ENCODE measurements around the gene ZNF91. TPM values are rescaled to one million over a fixed set of nuclear protein-coding genes. Genes with fewer than 3 reads are reported as not detected.
"Not testable (repeated sequence)": the region's sequence is repeated elsewhere in the genome, so short reads cannot be mapped to it uniquely, and the experiment has no call there.

Gene ZNF91
- total RNA-seq, 1 donor from 2014 or later: 28.5 TPM

- intact Hi-C loops (cut with DNase I): no loop called here
- Histone ChIP-seq H3K4me3 (no peak overlapping the region), H3K27ac (no peak overlapping the region), H3K27me3 (no peaks in the 10 kb centered on the region), H3K9me3 (no peaks in the 10 kb centered on the region), H3K36me3 (no peaks in the 10 kb centered on the region), H3K4me1 (no peaks in the 10 kb centered on the region)
- no peak for TF ChIP-seq CTCF (IDR thresholded peaks at IDR 0.05)
- DNase-seq (ENCODE audit: low spot score in 2 of 2): no peak
These were observed 85.3 kb downstream of the ZNF91 start for GRCh38 chr19:23309926-23310325.

DNA sequence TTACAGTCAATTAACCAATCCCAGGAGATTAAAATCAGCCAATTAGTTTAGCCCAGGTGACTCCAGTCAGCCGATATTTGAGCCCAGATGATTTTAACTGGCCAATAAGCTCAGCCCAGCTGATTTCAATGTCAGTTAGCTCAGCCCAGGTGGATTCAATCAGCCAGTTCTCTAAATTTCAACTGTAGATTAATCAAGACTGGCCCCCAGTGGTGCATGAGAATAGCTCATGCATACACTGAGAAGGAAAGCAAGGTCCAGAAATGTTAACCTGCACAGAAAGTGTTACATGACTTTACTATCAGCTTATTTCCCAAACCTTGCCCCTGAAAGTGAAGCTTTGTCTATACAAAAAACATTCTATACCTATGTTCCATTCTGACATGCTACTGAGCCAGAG lies 89.7 kb downstream of the ZNF91 start:
- Histone ChIP-seq H3K36me3 (no peaks in the 10 kb centered on the region), H3K27me3 (no peaks in the 10 kb centered on the region), H3K4me3 (no peak overlapping the region), H3K4me1 (no peaks in the 10 kb centered on the region), H3K27ac (no peak overlapping the region), H3K9me3 (peaks cover 0 to 8% of the 10 kb centered on the region in 2 donors)
- TF ChIP-seq CTCF (IDR thresholded peaks at IDR 0.05): no peak
- no peak for DNase-seq (ENCODE audit: low spot score in 2 of 2)
- intact Hi-C loops (cut with DNase I): no loop called here

- intact Hi-C loops (cut with DNase I): no loop called here
- H3K36me3 ChIP-seq: no peaks in the 10 kb centered on the region
- peaks cover 0 to 17% of the 10 kb centered on the region in 2 donors for H3K9me3 ChIP-seq
- no peaks in the 10 kb centered on the region for H3K4me1 ChIP-seq
- no peak overlapping the region for H3K4me3 ChIP-seq
- no peaks in the 10 kb centered on the region for H3K27me3 ChIP-seq
- no peak for TF ChIP-seq CTCF (IDR thresholded peaks at IDR 0.05)
- no peak overlapping the region for H3K27ac ChIP-seq
- DNase-seq (ENCODE audit: low spot score in 2 of 2): no peak
These were observed 91.0 kb downstream of the ZNF91 start for GRCh38 chr19:23304238-23304637.

- no peak overlapping the region for H3K4me3 ChIP-seq
- H3K27me3 ChIP-seq: no peaks in the 10 kb centered on the region
- H3K36me3 ChIP-seq: no peaks in the 10 kb centered on the region
- intact Hi-C loops (cut with DNase I): no loop called here
- no peak for DNase-seq (ENCODE audit: low spot score in 2 of 2)
- H3K9me3 ChIP-seq: no peaks in the 10 kb centered on the region
- H3K4me1 ChIP-seq: no peaks in the 10 kb centered on the region
- no peak overlapping the region for H3K27ac ChIP-seq
- no peak for TF ChIP-seq CTCF (IDR thresholded peaks at IDR 0.05)
These were observed 101.1 kb downstream of the ZNF91 start for GRCh38 chr19:23294141-23294540.

DNA sequence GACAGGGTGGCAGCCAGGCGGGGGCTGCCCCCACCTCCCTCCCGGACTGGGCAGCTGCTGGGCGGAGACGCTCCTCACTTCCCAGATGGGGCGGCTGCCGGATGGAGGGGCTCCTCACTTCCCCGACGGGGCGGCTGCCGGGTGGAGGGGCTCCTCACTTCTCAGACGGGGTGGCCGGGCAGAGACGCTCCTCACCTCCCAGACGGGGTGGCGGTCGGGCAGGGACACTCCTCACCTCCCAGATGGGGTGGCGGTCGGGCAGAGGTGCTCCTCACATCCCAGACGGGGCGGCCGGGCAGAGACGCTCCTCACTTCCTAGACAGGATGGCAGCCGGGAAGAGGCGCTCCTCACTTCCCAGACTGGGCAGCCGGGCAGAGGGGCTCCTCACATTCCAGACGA lies 105.3 kb downstream of the ZNF91 start:
- H3K9me3 ChIP-seq; H3K27ac ChIP-seq; DNase-seq (ENCODE audit: low spot score in 2 of 2); H3K4me3 ChIP-seq; H3K36me3 ChIP-seq; intact Hi-C loops (cut with DNase I); H3K27me3 ChIP-seq; H3K4me1 ChIP-seq: not testable (repeated sequence)

Other genes with a start within 250 kb of the ZNF91 start
- gene ZNF724, start 145.1 kb downstream of the ZNF91 start, total RNA-seq: not detected

All from ascending aorta (tissue), 2 donors.